IMR-90 (cell line): ENCODE results near the gene SERPINB11. TPM values are rescaled to one million over a fixed set of nuclear protein-coding genes. Genes with fewer than 3 reads are reported as not detected.

Experiments
- ATAC-seq: fragments of 200-7000 bp; cut with Tn5 transposase; 2 replicates; pipeline ENCODE4 v1.9.1; 2020; ENCODE audit warnings: low read depth, mild to moderate bottlenecking, moderate library complexity
- BruUV-seq: library from RNA; stranded (reverse); fragments of 400-500 nt; replicated peaks from 2 replicates; lab custom pipeline; 2021; lab: Mats Ljungman, UMichigan
- CTCF ChIA-PET: fragments of 300-600 bp; formaldehyde crosslinking; extraction: SDS; loops from one replicate; lab custom pipeline; 2021; ENCODE audit warnings: antibody characterized with exemption; lab: Yijun Ruan, JAX
- POLR2A ChIA-PET: fragments of 300-600 bp; sonication (Branson Sonifier 250); formaldehyde crosslinking; loops from one replicate; lab custom pipeline; 2022; ENCODE audit warnings: antibody characterized with exemption; ENCODE audit not compliant: unreplicated experiment; lab: Charles Lee
- DNase-seq: peaks from one replicate; pipeline ENCODE4 v3.0.0; 2013
- H2AFZ ChIP-seq: replicated peaks from 2 replicates; pipeline ENCODE3; 2013; ENCODE audit warnings: low read length, mild to moderate bottlenecking; ENCODE audit not compliant: poor library complexity
- H2AK5ac ChIP-seq: 2 replicates; pipeline ENCODE4 v1.6.1; 2013; ENCODE audit warnings: low read depth, low read length, inconsistent platforms
- H2AK9ac ChIP-seq: replicated peaks from 2 replicates; pipeline ENCODE3; 2013; ENCODE audit warnings: mild to moderate bottlenecking, low read depth, low read length, moderate library complexity; ENCODE audit not compliant: poor library complexity
- H2BK120ac ChIP-seq: 2 replicates; pipeline ENCODE4 v1.6.1; 2013; ENCODE audit warnings: low read depth, low read length, inconsistent platforms
- H2BK15ac ChIP-seq: 3 replicates; pipeline ENCODE4 v1.6.1; 2013; ENCODE audit warnings: low read depth, low read length, inconsistent platforms
- H2BK20ac ChIP-seq: 2 replicates; pipeline ENCODE4 v1.6.1; 2013; ENCODE audit warnings: low read depth, mild to moderate bottlenecking, inconsistent platforms, low read length, moderate library complexity
- H2BK5ac ChIP-seq: 2 replicates; pipeline ENCODE4 v1.6.1; 2013; ENCODE audit warnings: mild to moderate bottlenecking, low read depth, low read length, inconsistent platforms; ENCODE audit not compliant: poor library complexity, severe bottlenecking
- H3K14ac ChIP-seq: replicated peaks from 2 replicates; pipeline ENCODE4 v1.6.1; 2013; ENCODE audit warnings: low read depth, low read length, inconsistent platforms
- H3K18ac ChIP-seq: 2 replicates; pipeline ENCODE4 v1.6.1; 2013; ENCODE audit warnings: low read depth, low read length, control low read depth
- H3K23ac ChIP-seq: 2 replicates; pipeline ENCODE4 v1.6.1; 2013; ENCODE audit warnings: low read depth, low read length, inconsistent platforms
- H3K27ac ChIP-seq: 2 replicates; pipeline ENCODE4 v1.5.1; 2013; ENCODE audit warnings: mild to moderate bottlenecking, control low read depth, low read length; ENCODE audit not compliant: insufficient read depth
- H3K27me3 ChIP-seq: 2 replicates; pipeline ENCODE4 v1.6.1; 2013; ENCODE audit warnings: low read length; ENCODE audit not compliant: control insufficient read depth, insufficient read depth
- H3K36me3 ChIP-seq: 2 replicates; pipeline ENCODE4 v1.6.1; 2013; ENCODE audit warnings: low read length, mixed read lengths; ENCODE audit not compliant: control insufficient read depth, insufficient read depth
- H3K4ac ChIP-seq: 2 replicates; pipeline ENCODE4 v1.6.1; 2013; ENCODE audit warnings: low read depth, low read length, inconsistent platforms
- H3K4me1 ChIP-seq: 2 replicates; pipeline ENCODE4 v1.6.1; 2013; ENCODE audit warnings: low read length, mixed read lengths; ENCODE audit not compliant: control insufficient read depth, insufficient read depth
- H3K4me2 ChIP-seq: 2 replicates; pipeline ENCODE4 v1.6.1; 2013; ENCODE audit warnings: low read depth, mild to moderate bottlenecking, control low read depth, low read length, moderate library complexity
- H3K4me3 ChIP-seq: 2 replicates; pipeline ENCODE4 v1.5.1; 2013; ENCODE audit warnings: low read depth, mild to moderate bottlenecking, control low read depth, low read length, moderate library complexity; ENCODE audit not compliant: insufficient read depth
- H3K56ac ChIP-seq: 2 replicates; pipeline ENCODE4 v1.6.1; 2013; ENCODE audit warnings: low read length, inconsistent platforms; ENCODE audit not compliant: insufficient read depth; ENCODE audit errors: extremely low read depth
- H3K79me1 ChIP-seq, 2 experiments: 2 replicates each; pipeline ENCODE4 v1.6.1; 2013; ENCODE audit warnings: low read length in 2 of 2, inconsistent platforms in 1 of 2, low read depth in 1 of 2
- H3K9ac ChIP-seq: 2 replicates; pipeline ENCODE4 v1.6.1; 2013; ENCODE audit warnings: low read depth, low read length, control low read depth
- H3K9me1 ChIP-seq: 2 replicates; pipeline ENCODE4 v1.6.1; 2013; ENCODE audit warnings: low read length, inconsistent platforms; ENCODE audit not compliant: insufficient read depth
- H3K9me3 ChIP-seq: 2 replicates; pipeline ENCODE4 v1.6.1; 2013; ENCODE audit warnings: low read length; ENCODE audit not compliant: control insufficient read depth, insufficient read depth
- H4K20me1 ChIP-seq: 2 replicates; pipeline ENCODE4 v1.6.1; 2013; ENCODE audit warnings: low read length, inconsistent platforms; ENCODE audit not compliant: insufficient read depth
- H4K5ac ChIP-seq: 2 replicates; pipeline ENCODE4 v1.6.1; 2013; ENCODE audit warnings: mild to moderate bottlenecking, low read depth, low read length, control low read depth
- H4K8ac ChIP-seq, 2 experiments: 2 replicates each; pipeline ENCODE4 v1.6.1; 2013; ENCODE audit warnings: low read depth in 2 of 2, low read length in 2 of 2, control low read depth in 1 of 2, inconsistent platforms in 1 of 2
- H4K91ac ChIP-seq: 2 replicates; pipeline ENCODE4 v1.6.1; 2013; ENCODE audit warnings: low read depth, low read length, inconsistent platforms; ENCODE audit not compliant: insufficient read depth
- CTCF ChIP-seq: conservative IDR thresholded peaks from 2 replicates; pipeline ENCODE4 v1.5.1; 2012; ENCODE audit warnings: mild to moderate bottlenecking, low read depth, low read length, improper control_type of control experiment
- MXI1 ChIP-seq: IDR thresholded peaks from 2 replicates; pipeline ENCODE4 v1.6.1; 2012; ENCODE audit warnings: low read depth, mild to moderate bottlenecking, low read length, moderate library complexity, borderline replicate concordance
- RAD21 ChIP-seq: IDR thresholded peaks from 2 replicates; pipeline ENCODE4 v1.6.1; 2012; ENCODE audit warnings: low read length, improper control_type of control experiment
- SMC3 ChIP-seq: fragments of 150-350 bp; IDR thresholded peaks from 2 replicates; pipeline ENCODE4 v1.6.1; 2016; ENCODE audit warnings: low read depth, mild to moderate bottlenecking, antibody characterized with exemption, low read length, moderate library complexity
- WGBS, 2 experiments: methylation state at CpG; one replicate each; pipeline versions ENCODE4 v1.1.5 to v1.1.7; 2013; ENCODE audit warnings: missing lambda C conversion rate in 2 of 2; ENCODE audit not compliant: insufficient read length in 1 of 2; ENCODE audit errors: extremely low coverage in 2 of 2; 5-methylcytosine and 5-hydroxymethylcytosine counted together
- dilution Hi-C: fragments of 300-500 bp; cut with HindIII; formaldehyde crosslinking; loops from one replicate; pipeline ENCODE4 v1.14.3; 2018; ENCODE audit warnings: low sequenced_read_pairs; ENCODE audit not compliant: unreplicated experiment
- in situ Hi-C: fragments of 300-500 bp; cut with MboI; formaldehyde crosslinking; loops from 3 replicates; pipeline ENCODE4 v1.14.3; 2019; ENCODE audit warnings: low sequenced_read_pairs, inconsistent platforms, mixed read lengths
- intact Hi-C: fragments of 100-400 bp; cut with micrococcal nuclease; formaldehyde crosslinking; loops from 2 replicates; pipeline ENCODE4 v1.10.0; 2022
- polyA plus RNA-seq, 3 experiments: library from polyadenylated mRNA; depleted of rRNA; stranded (reverse); fragments of >200 nt; gene quantifications; 2 replicates each; pipeline ENCODE4 v1.2.3, GENCODE V29; 2012; ENCODE audit warnings: low replicate concordance in 1 of 3
- total RNA-seq: library from RNA; depleted of rRNA; stranded (reverse); fragments of >200 nt; gene quantifications from 2 replicates; pipeline ENCODE4 v1.2.3, GENCODE V29; 2012

Gene SERPINB11
- total and polyA plus RNA-seq, 2 of the 4 experiments (the other 2 are of a cell fraction): 0.12 to 0.18 TPM

DNA sequence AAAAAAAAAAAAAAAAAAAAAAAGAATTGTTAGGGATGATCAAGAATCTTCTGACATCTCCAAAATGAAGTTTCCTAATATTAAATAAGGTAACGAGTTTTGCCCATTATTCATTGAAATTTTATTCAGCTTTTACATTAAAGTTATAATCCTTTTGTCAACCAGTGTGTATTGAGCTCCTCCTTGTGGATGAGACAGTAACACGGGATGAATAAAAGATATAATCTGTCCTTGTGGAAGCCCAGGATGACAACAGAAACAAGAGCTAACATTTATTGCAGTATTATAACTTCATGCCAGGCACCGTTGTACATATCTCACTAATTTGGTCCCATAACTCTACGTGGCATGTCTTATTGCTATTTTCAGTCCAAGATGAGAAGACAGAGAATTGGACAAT, 39.0 kb downstream of the SERPINB11 start:
- Histone ChIP-seq H3K14ac (no peak overlapping the region), H3K4me2 (no peak overlapping the region), H3K23ac (no peak overlapping the region), H2AK5ac (no peak overlapping the region), H4K20me1 (no peaks in the 10 kb centered on the region), H3K9me3 (no peaks in the 10 kb centered on the region), H2AK9ac (no peak overlapping the region), H3K27me3 (no peaks in the 10 kb centered on the region), H4K8ac (no peak overlapping the region), H3K9me1 (no peaks in the 10 kb centered on the region), H2AFZ (no peak overlapping the region), H3K9ac (no peak overlapping the region), H2BK20ac (no peak overlapping the region), H3K79me1 (no peaks in the 10 kb centered on the region), H2BK15ac (no peak overlapping the region), H3K18ac (no peak overlapping the region), H3K27ac (no peak overlapping the region), H3K36me3 (no peaks in the 10 kb centered on the region), H3K56ac (no peak overlapping the region), H3K4me1 (no peaks in the 10 kb centered on the region), H2BK5ac (no peak overlapping the region), H3K4ac (no peak overlapping the region), H3K4me3 (no peak overlapping the region), H4K5ac (no peak overlapping the region), H2BK120ac (no peak overlapping the region), H4K91ac (no peak overlapping the region)
- dilution Hi-C loops: no loop called here
- BruUV-seq: no TSS peak
- ChIA-PET POLR2A (interaction anchor here (0.6 kb wide), 1 partner anchor 164 kb away, joined by 5 read pairs; no protein-coding TSS in a partner anchor), CTCF (interaction anchor here (0.6 to 2.0 kb wide), 22 partner anchors 11 to 235 kb away, joined by 3 to 18 read pairs (median 4); no protein-coding TSS in a partner anchor)
- peak; percentile 61 for DNase-seq
- in situ Hi-C loops: loop anchor here (10.0 kb wide), 1 partner anchor 217 kb away; no protein-coding TSS in a partner anchor
- intact Hi-C loops: loop anchor here (1.0 kb wide), 1 partner anchor 223 kb away; no protein-coding TSS in a partner anchor
- TF ChIP-seq CTCF: peak; percentile 75
- TF ChIP-seq MXI1: no peak
- TF ChIP-seq RAD21: peak; percentile 86
- TF ChIP-seq SMC3: peak; percentile 89
- no peak for ATAC-seq
- no CpG with 5 or more reads among the region's 4 CpGs for WGBS, 2 experiments
